HG02798 (cell line): Measurements from ENCODE around the gene SAE1.

Experiments used
- ATAC-seq: cut with Tn5 transposase; IDR thresholded peaks from one replicate; pipeline ENCODE4 v1.9.1; 2021; ENCODE audit warnings: mild to moderate bottlenecking; ENCODE audit not compliant: unreplicated experiment, poor library complexity

The SAE1 gene

DNA sequence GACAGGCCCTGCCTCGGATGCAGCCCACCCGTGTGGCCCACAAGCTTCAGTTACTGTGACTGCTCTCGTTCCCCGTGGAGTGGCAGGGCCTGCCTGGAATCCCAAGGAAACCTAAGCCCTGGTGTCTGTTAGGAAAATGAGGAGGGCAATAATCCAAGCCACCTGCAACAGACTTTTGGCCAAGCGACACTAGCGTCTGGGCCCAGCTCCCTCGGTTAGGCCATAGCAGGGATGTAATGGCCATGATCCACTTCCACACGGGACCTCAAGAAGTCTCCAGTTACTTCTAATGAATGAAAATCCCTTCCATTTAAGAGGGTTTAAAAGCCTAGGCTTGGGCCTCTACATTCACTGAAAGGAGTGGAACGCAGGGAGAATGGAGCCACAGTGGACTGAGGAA is 26.0 kb upstream of the SAE1 start:
- no peak for ATAC-seq

DNA sequence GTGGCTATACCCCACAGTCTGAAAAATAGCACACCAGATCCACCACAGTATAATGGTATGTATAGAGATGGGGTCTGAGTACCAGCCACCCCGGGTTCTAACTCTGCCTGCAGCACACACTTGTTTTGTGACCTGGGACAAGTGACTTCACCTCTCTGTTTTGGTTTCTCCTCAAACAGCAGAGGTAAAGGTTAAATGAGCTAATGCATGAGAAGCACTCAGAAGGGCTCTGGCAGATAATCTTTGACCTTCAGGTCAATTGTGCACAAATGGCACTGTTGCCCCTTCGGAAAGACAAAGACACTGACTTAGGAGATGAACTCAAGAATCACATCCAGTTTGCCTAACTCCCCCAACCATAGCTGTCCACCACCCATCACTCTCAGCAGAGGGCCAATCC is 24.8 kb upstream of the SAE1 start:
- no peak for ATAC-seq

DNA sequence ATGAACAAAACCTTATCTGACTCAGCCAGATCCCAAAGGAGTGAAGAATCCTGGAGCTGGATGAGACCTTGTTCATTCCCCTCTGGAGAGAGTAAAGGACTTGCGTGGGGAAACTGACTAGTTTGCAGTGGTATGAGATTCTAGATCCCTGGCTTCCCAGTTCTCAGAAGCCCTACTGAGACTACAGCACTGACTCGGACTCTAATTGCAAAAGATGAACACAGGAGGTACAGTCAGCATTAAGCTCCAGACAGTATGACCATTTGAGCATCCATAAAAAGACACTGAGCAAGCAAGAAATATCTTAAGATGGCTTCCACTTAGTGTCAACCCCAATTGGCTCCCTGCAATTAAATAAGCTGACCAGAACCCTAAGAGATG is 23.8 kb upstream of the SAE1 start:
- ATAC-seq = no peak

DNA sequence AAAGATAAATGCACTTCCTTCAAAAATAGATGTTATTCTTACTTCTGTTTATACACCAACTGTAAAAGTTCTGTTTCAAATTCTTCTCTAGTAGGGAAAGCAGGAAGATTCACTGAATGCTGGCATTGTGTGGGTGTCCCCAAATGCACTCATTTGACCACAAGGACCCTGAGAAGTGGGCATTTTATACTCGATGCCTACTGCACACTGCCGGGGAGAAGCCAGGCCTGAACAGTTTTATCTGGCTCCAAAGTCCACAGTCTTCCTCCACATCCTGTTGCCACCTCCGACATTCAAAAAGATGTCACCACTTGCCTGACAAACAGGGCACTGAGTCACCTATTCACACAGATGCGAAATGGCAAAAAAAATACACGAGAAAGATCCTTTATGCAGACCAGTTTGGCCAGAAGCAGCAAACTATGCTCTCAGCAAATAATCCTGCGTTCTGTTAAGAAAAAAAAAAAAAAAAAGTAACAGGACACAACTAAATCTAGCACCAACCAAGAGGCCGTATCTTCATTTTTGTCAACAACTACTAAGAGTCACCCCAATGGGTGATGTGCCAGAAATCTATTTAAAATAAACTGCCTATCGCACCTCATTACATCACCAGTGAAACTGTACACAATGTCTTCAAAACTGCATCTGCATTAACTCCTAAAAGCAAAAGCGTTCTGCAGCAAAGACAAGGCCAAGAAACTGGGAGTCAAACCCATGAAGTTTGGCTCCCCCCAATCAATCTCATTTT is 23.3 kb upstream of the SAE1 start:
- ATAC-seq = no peak

DNA sequence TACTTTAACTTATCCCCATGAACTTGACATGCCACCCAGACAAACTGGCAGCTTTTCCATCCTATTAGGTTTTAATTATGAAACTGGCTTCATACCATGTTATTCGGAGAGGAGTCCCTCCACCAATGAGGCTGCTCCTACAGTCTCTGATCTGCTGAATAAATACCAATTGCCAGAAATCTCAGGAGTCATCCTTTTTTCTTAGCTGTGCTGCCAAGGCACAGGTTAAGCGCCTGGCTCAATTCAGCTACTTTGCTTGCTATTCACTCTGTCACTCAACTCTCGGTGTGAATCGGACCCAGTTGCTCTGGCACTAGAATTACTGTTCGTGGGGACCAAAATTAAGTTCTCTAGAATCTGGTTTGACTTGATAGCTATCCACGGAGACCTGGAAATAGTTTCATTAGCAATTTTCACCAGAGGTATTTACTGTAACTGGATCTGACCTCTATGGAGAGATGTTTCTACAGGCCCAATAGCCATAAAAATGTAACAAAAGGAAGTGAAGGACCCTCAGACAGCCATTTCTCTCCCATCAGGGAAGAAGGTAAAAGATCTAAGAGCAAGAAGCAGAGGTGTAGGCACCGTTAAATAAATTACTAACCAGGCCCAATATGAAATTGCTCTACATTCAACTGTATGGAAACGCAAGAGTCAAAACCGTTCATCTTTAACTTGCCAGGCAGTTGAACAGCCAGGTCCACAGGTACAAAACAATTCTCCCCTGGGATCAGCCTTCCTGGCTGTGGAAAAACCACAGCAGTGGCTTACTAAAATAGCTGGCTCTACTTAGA is 22.5 kb upstream of the SAE1 start:
- ATAC-seq = no peak

DNA sequence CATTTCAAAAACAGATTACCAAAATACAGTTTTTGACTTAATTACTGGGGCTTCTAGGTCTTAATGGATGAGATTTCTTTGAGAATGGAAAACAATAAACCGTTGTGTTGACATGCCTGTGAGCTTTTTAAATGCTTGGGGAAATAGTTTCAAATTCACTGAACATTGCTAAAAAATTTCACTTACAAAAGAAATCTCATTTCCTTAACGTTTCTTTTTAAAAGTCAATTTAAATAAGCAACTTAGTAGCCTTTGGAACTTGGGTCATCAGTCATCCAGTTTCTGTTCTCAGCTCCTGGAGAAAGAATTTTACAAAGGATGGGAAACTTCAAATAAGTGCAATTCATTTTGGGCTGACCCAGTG is 21.5 kb upstream of the SAE1 start:
- ATAC-seq = no peak

DNA sequence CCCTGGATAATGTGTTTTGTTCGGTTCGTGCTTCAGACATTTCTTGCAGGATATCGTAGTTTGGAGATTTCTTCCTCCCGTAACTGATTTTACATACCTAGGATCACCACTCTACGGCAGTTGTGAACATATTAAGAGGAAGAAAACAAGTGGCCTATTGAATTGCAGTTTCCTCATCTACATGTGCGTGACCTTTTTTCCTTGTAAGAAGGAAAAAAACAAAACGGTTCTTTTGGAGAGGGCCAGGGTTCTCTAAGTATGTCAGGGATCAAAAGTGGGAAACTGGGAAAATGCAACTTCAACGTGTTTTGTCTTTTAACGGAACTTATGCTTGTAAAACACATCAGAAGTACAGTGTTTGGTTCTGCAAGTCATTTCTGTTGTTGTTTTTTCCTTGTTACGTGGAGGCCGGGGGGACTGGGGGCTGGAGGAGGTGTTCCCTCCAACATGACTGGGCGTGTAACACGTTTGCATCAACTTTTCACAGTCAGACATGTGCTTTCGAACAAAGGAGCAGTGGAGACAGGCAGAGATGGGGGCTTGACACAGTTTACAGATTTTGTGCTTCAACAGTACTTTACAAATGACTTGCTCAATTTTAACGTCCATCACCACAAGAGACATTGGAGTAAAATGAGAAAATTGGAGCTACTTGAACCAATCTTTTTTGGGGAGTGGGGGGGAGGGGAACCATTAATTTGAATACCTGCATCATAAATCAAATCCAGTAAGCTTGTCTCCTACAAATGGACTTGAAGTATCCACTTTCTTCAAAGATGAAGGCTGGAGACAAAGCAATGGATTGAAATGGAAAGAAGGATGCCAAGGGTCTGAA is 20.9 kb upstream of the SAE1 start:
- no peak for ATAC-seq

DNA sequence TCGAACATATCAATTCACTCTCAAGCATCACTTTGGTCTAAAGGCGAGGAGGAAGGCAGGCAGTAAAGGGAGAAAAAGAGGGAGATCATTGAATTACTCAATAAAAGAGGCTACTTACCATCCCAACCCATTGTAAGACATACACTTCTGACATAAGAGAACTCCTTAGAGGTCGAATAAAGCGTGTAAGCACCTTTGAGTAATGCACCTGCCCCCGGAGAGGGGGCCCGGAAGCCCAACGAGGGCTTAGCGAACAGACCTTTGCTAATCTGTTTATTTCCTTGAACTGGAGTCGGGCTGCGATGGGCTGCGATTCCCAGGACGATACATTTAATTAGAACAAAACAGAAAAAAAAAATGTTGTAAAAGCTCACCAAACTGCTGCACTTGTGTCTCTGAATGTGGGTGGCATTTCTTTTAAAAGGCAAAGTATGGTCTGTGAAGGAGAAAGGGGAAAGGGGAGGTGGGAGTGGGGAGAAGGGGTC is 20.1 kb upstream of the SAE1 start:
- ATAC-seq = no peak

DNA sequence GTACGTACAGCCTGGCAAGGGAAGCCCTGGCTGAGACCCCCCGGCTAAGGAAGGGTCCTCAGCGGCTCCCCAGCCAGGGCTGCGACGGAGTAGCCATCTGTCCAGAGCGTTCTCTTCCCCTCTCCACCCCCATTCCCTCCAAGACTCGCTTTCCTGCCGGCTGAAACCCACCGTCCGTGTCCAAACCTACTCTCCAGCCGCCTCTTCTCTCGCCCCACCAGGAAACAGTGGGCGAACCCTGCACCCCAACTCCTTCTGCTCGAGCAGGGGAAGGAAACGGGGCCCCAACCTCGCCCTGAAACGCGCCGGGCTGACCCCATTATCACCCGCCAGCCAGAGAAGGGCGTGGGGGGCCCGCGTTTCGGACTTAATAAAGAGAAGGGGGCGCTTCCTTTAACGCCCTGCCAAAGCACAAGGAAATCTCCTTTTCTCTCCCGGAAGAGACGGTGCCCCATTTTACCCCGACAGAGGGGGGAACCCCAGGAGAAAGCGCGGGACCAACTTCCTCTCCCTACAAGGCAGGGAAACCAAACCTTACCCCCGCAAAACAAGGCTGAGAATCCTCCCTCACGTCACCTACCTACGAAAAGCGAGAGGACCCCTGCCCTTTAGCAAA is 19.5 kb upstream of the SAE1 start:
- no peak for ATAC-seq

DNA sequence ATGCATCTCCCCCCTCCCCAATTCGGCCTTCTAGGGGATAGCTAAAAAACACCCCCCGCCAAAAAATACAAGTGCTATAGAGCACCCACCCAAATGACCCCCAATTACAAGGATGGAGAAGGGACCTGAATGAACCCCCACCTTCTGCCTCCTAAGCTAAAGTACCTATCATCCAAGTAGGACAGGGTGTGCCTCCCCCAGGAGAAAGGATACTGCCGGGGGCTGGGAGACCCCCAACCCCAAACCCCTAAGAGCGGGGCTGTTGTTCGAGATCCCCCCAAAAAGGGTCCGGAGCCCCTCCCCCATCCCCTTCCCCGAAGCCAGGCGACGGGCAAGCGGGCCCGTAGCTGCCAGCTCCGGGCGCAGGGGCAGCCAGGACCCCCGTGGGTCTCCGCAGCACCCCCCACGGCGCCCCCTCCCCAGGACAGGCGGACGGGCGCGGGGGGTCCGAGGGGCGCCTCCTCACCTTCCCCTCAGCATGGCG is 18.9 kb upstream of the SAE1 start:
- no peak for ATAC-seq

DNA sequence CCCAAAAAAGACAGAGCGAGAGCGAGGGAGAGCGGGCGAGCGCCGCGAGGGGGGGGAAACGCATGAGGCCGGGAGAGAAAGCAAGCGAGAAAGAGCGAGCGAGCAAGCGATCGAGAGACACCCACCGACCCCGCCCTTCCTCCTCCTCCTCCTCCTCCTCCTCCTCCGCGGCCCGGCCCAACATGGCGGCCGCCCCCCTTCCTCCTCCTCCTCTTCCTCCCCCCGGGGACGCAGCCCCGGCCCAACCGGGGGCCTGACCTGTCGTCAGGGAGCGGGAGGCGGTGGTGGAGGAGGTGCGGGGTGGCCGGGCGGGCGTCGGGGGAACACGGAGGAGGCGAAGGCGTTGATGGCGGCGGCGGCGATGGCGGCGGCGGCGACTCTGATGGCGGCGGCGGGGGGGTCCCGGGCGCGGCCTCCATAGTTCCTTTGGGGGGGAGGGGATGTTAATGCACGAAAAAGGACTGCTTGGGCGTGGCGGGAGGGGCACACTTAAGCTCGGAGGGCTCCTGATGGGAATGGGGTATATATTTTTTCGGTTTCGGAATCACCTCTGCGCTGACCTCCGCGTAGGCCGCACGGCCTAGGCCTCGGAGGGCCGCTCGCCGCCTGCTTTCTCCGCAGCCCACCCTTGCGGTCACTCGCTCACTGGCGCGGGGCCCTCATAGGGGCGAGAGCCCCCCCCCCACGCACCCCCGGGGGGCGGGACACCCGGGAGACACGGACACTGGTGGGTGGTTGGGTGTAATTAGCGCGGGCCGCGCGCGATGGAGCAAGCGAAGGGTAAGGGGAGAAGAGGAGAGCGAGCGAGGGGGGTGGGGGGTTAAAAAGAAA is 18.3 kb upstream of the SAE1 start:
- peak; percentile 20 for ATAC-seq

DNA sequence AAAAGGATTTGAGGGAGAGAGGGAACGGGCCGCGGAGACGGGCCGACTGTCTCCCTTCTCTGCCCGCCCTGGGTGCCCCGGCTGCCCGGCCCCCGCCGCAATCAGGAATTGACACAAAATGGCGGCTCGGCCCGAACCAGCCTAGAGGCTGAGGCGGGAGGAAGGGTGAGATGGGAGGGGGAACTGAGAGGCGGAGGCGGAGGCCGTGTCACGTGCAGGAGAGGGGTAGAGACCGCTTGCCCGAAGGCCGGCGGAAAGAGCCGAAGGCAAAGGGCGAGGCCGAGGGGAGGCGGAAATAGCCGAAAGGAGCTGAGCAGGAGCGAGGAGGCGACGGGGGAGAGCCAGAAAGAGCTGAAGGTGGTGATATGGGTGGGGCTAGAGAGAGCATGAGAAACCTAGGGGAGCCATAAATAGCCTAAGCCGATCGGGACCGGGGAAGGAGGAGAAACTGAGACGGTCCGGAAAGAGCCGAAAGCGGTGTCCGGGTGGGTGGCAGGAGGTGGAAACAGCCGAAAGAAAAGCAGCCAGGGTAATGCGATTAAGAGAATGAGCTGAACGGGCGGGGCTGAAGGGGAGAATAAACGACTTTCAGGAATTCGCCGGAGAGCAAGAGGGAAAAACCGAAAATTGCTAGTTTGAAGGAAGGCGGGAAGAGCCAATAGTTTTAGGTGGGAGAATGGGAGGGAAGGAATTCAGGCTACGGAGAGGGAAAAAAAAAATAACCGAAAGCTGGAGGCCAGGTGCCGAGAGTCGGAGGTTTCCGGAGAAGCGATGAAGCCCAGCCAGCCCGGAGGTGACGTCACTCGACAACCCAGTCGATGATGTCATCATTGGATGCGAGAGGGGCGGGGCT is 17.4 kb upstream of the SAE1 start, which contains the start of gene ZC3H4:
ZC3H4 (minus strand) TSS at position 780 of the 853 bp plus-strand sequence. CDS start 1,192 bp downstream, outside the sequence.
- peak; percentile 87 for ATAC-seq

DNA sequence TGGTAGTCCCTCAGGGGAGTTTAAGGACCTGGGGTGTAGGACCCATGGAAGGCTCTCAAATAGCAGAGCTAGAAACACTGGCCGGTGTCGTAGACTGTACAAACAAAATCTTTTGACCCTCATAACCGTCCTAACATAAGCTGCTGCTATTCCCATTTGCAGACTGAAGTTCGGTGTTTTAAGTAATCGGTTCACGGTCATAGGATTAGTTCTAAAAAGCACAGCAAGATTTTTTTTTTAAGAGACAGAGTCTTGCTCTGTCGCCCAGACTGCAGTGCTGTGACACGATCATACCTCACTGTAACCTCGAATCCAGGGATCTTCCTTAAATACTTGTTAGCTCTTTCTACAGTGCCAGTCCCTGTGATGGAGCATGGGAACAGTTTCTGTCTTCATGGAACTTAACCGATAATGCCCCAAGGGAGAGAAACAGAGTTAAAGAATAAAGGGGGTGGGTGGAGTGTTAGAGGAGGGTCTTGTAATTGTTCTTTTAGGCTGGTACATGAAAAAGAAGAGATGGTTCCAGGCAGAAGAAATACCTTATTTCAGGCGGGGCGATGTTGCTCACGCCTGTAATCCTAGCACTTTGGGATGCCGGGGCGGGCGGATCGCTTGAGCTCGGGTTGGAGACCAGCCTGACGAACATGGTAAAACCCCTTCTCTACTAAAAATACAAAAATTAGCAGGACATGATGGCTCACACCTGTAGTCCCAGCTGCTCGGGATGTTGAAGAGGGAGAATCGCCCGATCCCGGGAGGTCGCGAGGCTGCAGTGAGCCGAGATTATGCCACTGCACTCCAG is 16.6 kb upstream of the SAE1 start:
- ATAC-seq = no peak

DNA sequence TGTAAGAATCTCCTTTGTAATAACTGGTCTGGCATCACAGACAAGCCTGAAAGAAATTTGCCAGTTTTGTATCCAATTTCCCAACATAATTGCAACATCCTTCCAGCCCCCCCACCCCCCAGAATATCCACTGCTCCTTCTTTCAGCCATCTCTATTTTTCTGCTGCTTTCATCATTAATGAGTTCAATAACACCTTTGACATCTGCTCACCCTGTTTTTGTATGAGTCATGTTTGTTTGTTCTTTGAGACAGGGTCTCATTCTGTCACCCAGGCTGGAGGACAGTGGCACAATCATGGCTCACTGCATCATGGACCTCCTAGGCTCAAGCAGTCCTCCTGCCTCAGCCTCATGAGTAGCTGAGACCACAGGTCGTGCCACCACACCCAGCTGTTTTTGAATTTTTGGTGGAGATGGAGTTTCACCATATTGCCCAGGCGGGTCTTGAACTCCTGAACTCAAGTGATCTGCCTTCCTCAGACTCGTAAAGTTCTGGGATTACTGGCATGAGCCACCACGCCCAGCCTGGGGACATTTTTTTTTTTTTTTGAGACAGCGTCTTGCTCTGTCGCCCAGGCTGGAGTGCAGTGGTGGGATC is 10.1 kb upstream of the SAE1 start:
- ATAC-seq = no peak

DNA sequence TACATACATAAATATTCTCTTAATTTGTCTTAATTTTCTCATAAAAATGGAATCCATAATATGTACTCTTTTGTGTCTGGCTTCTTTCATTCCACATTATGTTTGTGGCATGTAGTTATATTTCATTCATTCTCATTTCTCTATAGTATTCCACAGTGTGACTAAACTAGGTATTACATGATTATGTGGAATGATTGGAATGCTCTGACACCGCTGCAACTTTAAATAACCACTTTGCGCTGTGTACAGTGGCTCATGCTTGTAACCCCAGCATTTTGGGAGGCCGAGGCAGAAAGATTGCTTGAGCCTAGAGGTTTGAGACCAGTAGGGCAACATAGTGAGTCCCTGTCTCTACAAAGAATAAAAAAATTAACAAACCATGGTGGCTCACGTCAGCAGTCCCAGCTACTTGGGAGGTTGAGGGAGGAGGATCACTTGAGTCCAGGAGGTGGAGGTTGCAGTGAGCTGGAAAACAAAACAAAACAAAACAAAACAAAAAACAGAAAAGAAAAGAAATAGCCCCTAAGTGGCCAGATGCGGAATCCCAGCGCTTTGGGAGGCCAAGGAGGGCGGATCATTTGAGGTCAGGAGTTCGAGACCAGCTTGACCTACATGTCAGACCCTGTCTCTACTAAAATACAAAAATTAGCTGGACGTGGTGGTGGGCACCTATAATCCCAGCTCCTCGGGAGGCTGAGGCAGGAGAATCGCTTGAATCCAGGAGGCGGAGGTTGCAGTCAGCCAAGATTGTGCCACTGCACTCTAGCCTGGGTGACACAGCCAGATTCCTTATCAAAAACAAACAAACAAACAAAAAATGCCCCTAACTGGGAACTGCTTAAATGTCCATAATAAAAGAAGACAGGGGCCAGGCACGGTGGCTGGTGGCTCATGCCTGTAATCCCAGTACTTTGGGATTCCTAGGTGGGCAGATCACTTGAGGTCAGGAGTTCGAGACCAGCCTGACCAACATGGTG is 8.0 kb upstream of the SAE1 start:
- no peak for ATAC-seq

DNA sequence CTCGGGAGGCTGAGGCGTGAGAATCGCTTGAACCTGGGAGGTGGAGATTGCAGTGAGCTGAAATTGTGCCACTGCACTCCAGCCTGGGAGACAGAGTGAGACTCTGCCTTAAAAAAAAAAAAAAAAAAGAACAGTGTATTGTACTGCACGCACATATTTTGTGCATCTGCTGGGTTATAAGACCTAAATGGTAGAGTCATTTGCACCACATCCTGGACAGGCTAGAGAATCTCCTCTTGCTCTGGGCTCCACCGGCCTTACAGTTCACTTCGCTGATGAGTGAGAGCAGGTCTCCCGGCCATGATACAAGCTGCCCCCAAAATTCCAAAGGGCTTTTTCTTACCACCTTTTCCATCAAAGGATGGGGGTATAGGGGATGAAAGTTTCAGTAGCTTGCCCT is 7.2 kb upstream of the SAE1 start:
- ATAC-seq = no peak
